ENCODE data around the gene SLC35E3. TPM values are rescaled to one million over a fixed set of nuclear protein-coding genes. Genes with fewer than 3 reads are reported as not detected.

The SLC35E3 gene
- total RNA-seq, 1 experiment from 2014 or later: 25.0 TPM

GRCh38 chr12:68821357-68822188, 75.6 kb downstream of the SLC35E3 start:
- no peaks in the 10 kb centered on the region for H3K27me3 Mint-ChIP-seq (ENCODE audit: insufficient read depth, unreplicated experiment)
- DNase-seq: no peak
- H3K36me3 ChIP-seq (ENCODE audit: control insufficient read depth, insufficient read depth, low read length): peaks cover 1% of the 10 kb centered on the region
- intact Hi-C loops (cut with micrococcal nuclease; ENCODE audit: unreplicated experiment): no loop called here
- no TSS peak for BruUV-seq (replicated peaks)
- ChIA-PET POLR2A (no interaction called here), CTCF (interaction anchor here (1.4 kb wide), 1 partner anchor 9 kb away, joined by 7 read pairs; no protein-coding TSS in a partner anchor)
- H3K4me3 Mint-ChIP-seq (ENCODE audit: unreplicated experiment): no peak overlapping the region
- H3K4me3 ChIP-seq (ENCODE audit: low read depth, low read length): no peak overlapping the region
- H3K9me3 ChIP-seq: no peaks in the 10 kb centered on the region
- TF ChIP-seq CTCF (IDR thresholded peaks at IDR 0.05; ENCODE audit: insufficient read depth in 1 of 2, low read depth in 1 of 2, low read length in 1 of 2, severe bottlenecking in 1 of 2, unreplicated experiment in 1 of 2): no peak
- H3K4me1 Mint-ChIP-seq (ENCODE audit: low read depth, unreplicated experiment): no peaks in the 10 kb centered on the region
- no peaks in the 10 kb centered on the region for H3K27me3 ChIP-seq (replicated peaks; ENCODE audit: control insufficient read depth, insufficient read depth, low read length)
- no peaks in the 10 kb centered on the region for H3K9me3 Mint-ChIP-seq (ENCODE audit: unreplicated experiment)
- H3K4me1 ChIP-seq: no peaks in the 10 kb centered on the region
- peaks cover 84% of the 10 kb centered on the region for H3K36me3 Mint-ChIP-seq (ENCODE audit: insufficient read depth, unreplicated experiment)
- no peak overlapping the region for H3K27ac Mint-ChIP-seq (ENCODE audit: unreplicated experiment)

GRCh38 chr12:68823696-68824095, 77.7 kb downstream of the SLC35E3 start:
- Histone ChIP-seq H3K36me3 (ENCODE audit: control insufficient read depth, insufficient read depth, low read length) (peaks cover 3% of the 10 kb centered on the region), H3K27me3 (replicated peaks; ENCODE audit: control insufficient read depth, insufficient read depth, low read length) (no peaks in the 10 kb centered on the region), H3K4me1 (no peaks in the 10 kb centered on the region), H3K4me3 (ENCODE audit: low read depth, low read length) (no peak overlapping the region), H3K9me3 (no peaks in the 10 kb centered on the region)
- no TSS peak for BruUV-seq (replicated peaks)
- Mint-ChIP-seq H3K27me3 (ENCODE audit: insufficient read depth, unreplicated experiment) (no peaks in the 10 kb centered on the region), H3K9me3 (ENCODE audit: unreplicated experiment) (no peaks in the 10 kb centered on the region), H3K36me3 (ENCODE audit: insufficient read depth, unreplicated experiment) (peaks cover 86% of the 10 kb centered on the region), H3K4me3 (ENCODE audit: unreplicated experiment) (no peak overlapping the region), H3K27ac (ENCODE audit: unreplicated experiment) (no peak overlapping the region), H3K4me1 (ENCODE audit: low read depth, unreplicated experiment) (no peaks in the 10 kb centered on the region)
- TF ChIP-seq CTCF (IDR thresholded peaks at IDR 0.05; ENCODE audit: insufficient read depth in 1 of 2, low read depth in 1 of 2, low read length in 1 of 2, severe bottlenecking in 1 of 2, unreplicated experiment in 1 of 2): no peak
- ChIA-PET POLR2A (no interaction called here), CTCF (no interaction called here)
- DNase-seq: no peak
- intact Hi-C loops (cut with micrococcal nuclease; ENCODE audit: unreplicated experiment): no loop called here

GRCh38 chr12:68824131-68824530, 78.2 kb downstream of the SLC35E3 start:
- no peak overlapping the region for H3K4me3 ChIP-seq (ENCODE audit: low read depth, low read length)
- no peaks in the 10 kb centered on the region for H3K27me3 ChIP-seq (replicated peaks; ENCODE audit: control insufficient read depth, insufficient read depth, low read length)
- POLR2A ChIA-PET: no interaction called here
- no peaks in the 10 kb centered on the region for H3K4me1 Mint-ChIP-seq (ENCODE audit: low read depth, unreplicated experiment)
- H3K4me3 Mint-ChIP-seq (ENCODE audit: unreplicated experiment): no peak overlapping the region
- DNase-seq: no peak
- intact Hi-C loops (cut with micrococcal nuclease; ENCODE audit: unreplicated experiment): no loop called here
- no peaks in the 10 kb centered on the region for H3K4me1 ChIP-seq
- no TSS peak for BruUV-seq (replicated peaks)
- no peak for TF ChIP-seq CTCF (IDR thresholded peaks at IDR 0.05; ENCODE audit: insufficient read depth in 1 of 2, low read depth in 1 of 2, low read length in 1 of 2, severe bottlenecking in 1 of 2, unreplicated experiment in 1 of 2)
- peaks cover 86% of the 10 kb centered on the region for H3K36me3 Mint-ChIP-seq (ENCODE audit: insufficient read depth, unreplicated experiment)
- CTCF ChIA-PET: no interaction called here
- H3K27ac Mint-ChIP-seq (ENCODE audit: unreplicated experiment): no peak overlapping the region
- H3K9me3 Mint-ChIP-seq (ENCODE audit: unreplicated experiment): no peaks in the 10 kb centered on the region
- H3K36me3 ChIP-seq (ENCODE audit: control insufficient read depth, insufficient read depth, low read length): peaks cover 3% of the 10 kb centered on the region
- H3K27me3 Mint-ChIP-seq (ENCODE audit: insufficient read depth, unreplicated experiment): no peaks in the 10 kb centered on the region
- H3K9me3 ChIP-seq: no peaks in the 10 kb centered on the region

Measured in Caco-2 (cell line).